Memory B cell (primary cell): Measurements from ENCODE around the gene SIRT6.

Experiments
- ATAC-seq: fragments of 150-1000 bp; cut with Tn5 transposase; 2 replicates; pipeline ENCODE4 v1.10.0; 2021; ENCODE audit warnings: low read depth, mild to moderate bottlenecking, moderate library complexity
- DNase-seq, 2 donors: peaks; one replicate each; pipeline ENCODE4 v3.0.0; 2022; ENCODE audit warnings: low spot score in 2 of 2
- H3K27ac Mint-ChIP-seq: one replicate; pipeline ENCODE4 v1.8.0; 2022; ENCODE audit warnings: mild to moderate bottlenecking, moderate library complexity, mixed read lengths
- H3K27me3 Mint-ChIP-seq: one replicate; pipeline ENCODE4 v1.8.0; 2022; ENCODE audit warnings: mixed read lengths
- H3K36me3 Mint-ChIP-seq: one replicate; pipeline ENCODE4 v1.8.0; 2022; ENCODE audit warnings: mild to moderate bottlenecking, mixed read lengths
- H3K4me1 Mint-ChIP-seq: one replicate; pipeline ENCODE4 v1.8.0; 2022; ENCODE audit warnings: mixed read lengths
- H3K4me3 Mint-ChIP-seq: one replicate; pipeline ENCODE4 v1.8.0; 2022; ENCODE audit warnings: mild to moderate bottlenecking, moderate library complexity, mixed read lengths
- H3K9me3 Mint-ChIP-seq: one replicate; pipeline ENCODE4 v1.8.0; 2022; ENCODE audit warnings: mixed read lengths

The SIRT6 gene

DNA sequence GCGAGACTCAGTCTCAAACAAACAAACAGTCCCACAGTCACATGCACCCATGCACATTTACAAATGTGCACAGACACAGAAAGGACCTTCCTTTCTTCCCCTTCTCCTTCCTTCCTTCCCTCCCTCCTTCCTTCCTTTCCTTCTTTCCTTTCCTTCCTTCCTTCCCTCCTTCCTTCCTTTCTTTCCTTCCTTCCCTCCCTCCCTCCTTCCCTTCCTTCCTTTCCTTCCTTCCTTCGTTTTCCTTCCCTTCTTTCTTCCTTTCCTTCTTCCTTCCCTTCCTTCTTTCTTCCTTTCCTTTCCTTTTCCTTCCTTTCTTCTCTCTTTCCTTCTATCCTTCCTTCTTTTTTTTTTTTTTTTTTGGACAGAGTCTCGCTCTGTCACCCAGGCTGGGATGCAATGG is 30.8 kb upstream of the SIRT6 start:
- no peaks in the 10 kb centered on the region for H3K36me3 Mint-ChIP-seq
- no peak overlapping the region for H3K4me3 Mint-ChIP-seq
- H3K9me3 Mint-ChIP-seq, result no peaks in the 10 kb centered on the region
- H3K27ac Mint-ChIP-seq, result no peak overlapping the region
- H3K4me1 Mint-ChIP-seq, result peaks cover 13% of the 10 kb centered on the region
- ATAC-seq (no peak), DNase-seq (no peak)
- peaks cover 16% of the 10 kb centered on the region for H3K27me3 Mint-ChIP-seq

DNA sequence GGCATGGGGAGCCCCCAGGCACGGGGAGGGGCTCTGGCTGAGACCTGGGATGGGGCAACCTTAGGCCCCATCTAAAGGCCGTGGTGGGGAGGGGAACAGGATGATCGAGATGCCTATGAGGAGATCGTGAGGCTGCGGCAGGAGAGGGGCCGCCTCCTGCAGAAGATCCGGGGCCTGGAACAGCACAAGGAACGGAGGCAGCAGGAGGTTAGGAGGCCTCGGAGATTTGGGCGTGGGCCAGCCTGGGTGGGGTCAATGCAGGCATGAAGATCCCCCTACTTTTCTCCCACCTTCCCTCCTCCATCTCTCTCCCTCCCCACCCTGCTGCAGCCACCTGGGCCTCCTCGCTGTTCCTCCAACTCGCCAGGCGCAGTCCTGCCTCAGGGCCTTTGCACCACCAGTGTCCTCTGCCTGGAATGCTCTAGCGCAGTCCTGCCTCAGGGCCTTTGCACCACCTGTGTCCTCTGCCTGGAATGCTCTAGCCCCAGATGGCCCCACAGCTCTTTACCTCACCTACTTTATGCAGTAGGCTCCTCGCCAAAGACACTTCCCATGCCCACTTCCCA is 27.9 kb upstream of the SIRT6 start:
- no peaks in the 10 kb centered on the region for H3K9me3 Mint-ChIP-seq
- DNase-seq, result no peak
- peaks cover 13% of the 10 kb centered on the region for H3K4me1 Mint-ChIP-seq
- H3K27ac Mint-ChIP-seq, result no peak overlapping the region
- peaks cover 18% of the 10 kb centered on the region for H3K27me3 Mint-ChIP-seq
- H3K36me3 Mint-ChIP-seq, result no peaks in the 10 kb centered on the region
- ATAC-seq, result no peak
- H3K4me3 Mint-ChIP-seq, result no peak overlapping the region

DNA sequence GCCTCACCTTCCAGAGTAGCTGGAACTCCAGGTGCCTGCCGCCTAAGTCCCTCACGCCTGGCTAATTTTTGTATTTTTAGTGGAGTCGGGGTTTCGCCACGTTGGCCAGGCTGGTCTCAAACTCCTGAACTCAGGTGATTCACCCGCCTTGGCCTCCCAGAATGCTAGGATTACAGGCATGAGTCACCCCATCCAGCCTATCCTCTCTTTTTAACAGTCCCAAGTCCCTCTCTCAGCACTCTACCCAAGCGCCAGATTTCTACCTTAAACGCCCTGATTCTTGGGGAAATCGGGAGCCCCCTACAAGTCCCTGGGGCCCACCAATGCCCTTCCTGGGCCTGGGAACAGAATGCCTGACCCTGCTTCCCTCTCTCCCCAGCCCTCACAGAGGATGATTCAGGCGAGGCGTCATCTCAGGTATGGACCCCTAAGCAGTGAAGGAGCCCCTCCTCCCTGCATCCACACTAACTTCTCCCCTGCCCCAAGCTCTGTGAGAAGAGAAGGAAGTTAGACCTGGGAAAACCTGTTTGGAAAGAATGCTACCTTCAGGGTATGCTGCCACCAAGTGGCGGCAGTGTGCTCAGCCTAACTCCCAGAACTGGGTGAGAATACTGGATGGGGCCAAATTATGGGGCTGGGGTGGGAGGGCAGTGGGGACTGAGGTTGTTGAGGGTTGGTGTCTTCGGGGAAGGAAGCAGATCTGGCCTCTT is 26.2 kb upstream of the SIRT6 start:
- Mint-ChIP-seq H3K27me3 (peaks cover 16% of the 10 kb centered on the region), H3K27ac (no peak overlapping the region), H3K4me3 (no peak overlapping the region), H3K9me3 (no peaks in the 10 kb centered on the region), H3K4me1 (peaks cover 7% of the 10 kb centered on the region), H3K36me3 (no peaks in the 10 kb centered on the region)
- DNase-seq, result no peak
- ATAC-seq, result no peak

DNA sequence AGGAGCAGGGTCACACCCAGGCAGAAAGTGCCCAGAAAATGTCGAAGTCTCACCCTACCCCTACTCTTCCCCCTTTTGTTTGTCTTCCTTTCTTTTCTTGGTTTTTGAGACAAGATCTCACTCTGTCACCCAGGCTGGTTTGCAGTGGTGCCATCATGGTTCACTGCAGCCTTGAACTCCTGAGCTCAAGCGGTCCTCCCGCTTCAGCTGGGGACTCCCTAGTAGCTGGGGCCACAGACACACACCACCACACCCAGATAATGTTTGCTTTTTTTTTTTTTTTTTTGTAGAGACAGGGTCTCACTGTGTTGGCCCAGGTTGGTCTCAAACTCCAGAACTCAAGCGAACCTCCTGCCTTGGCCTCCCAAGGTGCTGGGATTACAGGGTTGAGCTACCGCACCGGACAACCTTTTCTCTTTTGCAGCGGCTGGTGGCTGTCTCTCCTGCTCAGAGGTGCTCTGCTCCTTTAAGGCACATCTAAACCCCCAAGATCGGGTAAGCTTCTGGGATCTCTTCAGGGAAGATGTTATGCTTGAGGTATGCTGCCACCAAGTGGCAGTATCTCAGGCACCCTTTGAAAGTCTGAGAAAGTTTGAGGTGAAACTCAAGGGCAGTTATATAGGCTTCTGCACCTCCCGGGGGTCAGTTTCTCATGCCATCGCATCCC is 24.6 kb upstream of the SIRT6 start:
- Mint-ChIP-seq H3K36me3 (no peaks in the 10 kb centered on the region), H3K9me3 (no peaks in the 10 kb centered on the region), H3K4me1 (peaks cover 2% of the 10 kb centered on the region), H3K27me3 (peaks cover 10% of the 10 kb centered on the region), H3K27ac (no peak overlapping the region), H3K4me3 (no peak overlapping the region)
- no peak for DNase-seq
- ATAC-seq, result no peak

DNA sequence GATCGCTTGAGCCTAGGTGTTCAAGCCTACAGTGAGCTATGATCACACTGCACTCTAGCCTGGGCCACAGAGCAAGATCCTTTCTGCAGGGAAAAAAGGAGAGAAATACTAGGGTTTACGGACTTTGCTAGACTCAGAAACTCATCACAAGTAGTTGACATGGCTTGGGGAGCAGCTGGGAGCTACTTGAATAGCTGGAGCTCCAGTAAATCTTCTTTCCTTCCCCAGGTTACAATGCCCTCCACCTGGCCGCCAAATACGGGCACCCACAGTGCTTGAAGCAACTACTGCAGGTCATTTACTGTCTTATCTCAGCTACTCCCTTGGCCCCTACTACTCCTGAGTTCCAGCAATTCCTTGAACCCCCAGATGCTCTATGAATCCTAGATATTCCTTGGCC is 19.4 kb upstream of the SIRT6 start:
- H3K9me3 Mint-ChIP-seq, result peaks cover 15% of the 10 kb centered on the region
- ATAC-seq (no peak), DNase-seq (no peak)
- H3K4me3 Mint-ChIP-seq, result no peak overlapping the region
- no peak overlapping the region for H3K27ac Mint-ChIP-seq
- H3K4me1 Mint-ChIP-seq, result peaks cover 11% of the 10 kb centered on the region
- peaks cover 8% of the 10 kb centered on the region for H3K36me3 Mint-ChIP-seq
- H3K27me3 Mint-ChIP-seq, result peaks cover 18% of the 10 kb centered on the region

DNA sequence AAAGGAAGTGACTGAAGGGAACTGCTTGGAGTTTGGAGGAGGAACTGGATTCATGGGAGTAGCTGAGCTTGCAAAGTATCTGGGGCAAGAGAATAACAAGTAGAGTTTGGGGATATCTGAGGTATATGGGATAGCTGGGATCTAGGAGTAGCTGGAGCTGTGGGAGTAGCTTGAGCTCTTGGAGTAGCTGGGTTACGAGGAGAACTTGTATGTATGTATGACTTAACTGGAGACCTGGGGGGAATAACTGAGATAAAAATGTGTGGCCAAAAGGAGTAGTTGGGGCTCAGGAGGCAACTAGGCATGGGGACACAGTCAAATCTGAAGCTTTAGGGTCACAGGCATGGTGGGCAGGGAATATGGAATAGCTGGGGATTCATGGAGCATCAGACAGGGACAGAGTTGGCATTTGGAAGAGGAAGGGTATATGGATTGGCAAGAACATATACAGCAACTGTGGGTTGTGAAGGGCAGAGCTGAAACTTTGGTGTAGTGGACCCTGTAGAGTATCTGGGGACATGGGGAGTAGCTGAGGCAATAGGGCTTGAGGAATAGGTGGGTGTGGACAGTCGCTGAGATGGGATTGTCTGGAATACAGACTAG is 18.7 kb upstream of the SIRT6 start:
- H3K27me3 Mint-ChIP-seq, result peaks cover 20% of the 10 kb centered on the region
- H3K27ac Mint-ChIP-seq, result no peak overlapping the region
- DNase-seq, result no peak
- H3K4me3 Mint-ChIP-seq, result no peak overlapping the region
- H3K9me3 Mint-ChIP-seq, result peaks cover 15% of the 10 kb centered on the region
- no peak for ATAC-seq
- peaks cover 8% of the 10 kb centered on the region for H3K36me3 Mint-ChIP-seq
- H3K4me1 Mint-ChIP-seq, result peaks cover 11% of the 10 kb centered on the region

DNA sequence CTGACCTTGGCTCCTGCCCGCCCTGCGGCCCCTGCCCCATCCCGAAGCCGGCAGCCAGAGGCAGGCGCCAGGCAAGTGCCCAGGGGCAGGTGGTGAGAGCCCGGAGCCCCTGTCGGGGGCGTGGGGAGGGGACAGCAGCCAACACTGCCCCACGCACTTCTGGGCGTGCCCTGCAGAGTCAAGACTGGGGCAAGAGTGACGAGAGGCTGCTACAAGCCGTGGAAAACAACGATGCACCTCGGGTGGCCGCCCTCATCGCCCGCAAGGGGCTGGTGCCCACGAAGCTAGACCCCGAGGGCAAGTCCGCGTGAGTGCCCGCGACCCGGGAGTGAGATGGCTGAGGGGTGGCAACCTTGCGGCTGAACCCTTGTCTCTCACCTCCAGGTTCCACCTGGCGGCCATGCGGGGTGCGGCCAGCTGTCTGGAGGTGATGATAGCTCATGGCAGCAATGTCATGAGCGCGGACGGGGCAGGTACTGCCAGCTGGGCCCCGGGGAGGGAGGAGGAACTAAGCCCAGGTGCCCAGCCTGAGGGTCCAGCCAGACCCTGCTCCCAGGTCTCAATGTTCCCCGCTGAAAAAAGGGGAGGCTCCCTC is 17.4 kb upstream of the SIRT6 start:
- Mint-ChIP-seq H3K9me3 (peaks cover 15% of the 10 kb centered on the region), H3K36me3 (peaks cover 8% of the 10 kb centered on the region), H3K4me3 (no peak overlapping the region), H3K4me1 (peaks cover 11% of the 10 kb centered on the region), H3K27me3 (peaks cover 26% of the 10 kb centered on the region), H3K27ac (no peak overlapping the region)
- no peak for ATAC-seq
- no peak for DNase-seq

DNA sequence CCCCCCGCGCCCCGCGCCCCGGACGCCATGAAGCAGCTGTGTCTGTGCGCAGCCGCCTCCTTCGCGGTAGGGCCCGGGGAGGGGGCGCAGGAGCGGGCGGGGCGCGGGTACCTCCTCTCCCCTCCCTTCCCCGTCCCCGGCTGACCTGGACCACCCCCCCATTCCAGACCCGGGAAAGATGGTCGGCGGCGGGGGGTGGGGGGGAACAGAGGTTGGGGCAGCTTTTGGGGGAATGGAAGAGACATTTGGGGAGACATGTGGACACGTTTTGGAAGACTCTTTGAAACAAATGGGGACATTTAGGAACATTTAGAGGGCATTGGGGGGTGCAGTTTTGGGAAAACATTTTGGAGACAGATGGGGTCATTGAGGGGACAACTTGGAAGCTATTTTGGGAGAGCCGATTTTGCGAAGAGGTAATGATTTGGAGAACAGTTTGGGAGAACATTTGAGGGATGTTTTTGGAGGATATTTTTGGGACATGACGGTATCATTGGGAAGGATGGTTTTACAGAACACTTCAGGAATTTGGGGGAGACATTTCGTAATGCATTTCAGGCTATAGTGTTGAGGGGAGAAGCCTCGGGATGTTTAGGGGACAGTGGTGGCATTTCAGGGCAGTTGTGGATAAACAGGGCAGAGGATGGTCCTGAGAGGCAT is 16.2 kb upstream of the SIRT6 start:
- peaks cover 15% of the 10 kb centered on the region for H3K9me3 Mint-ChIP-seq
- no peak overlapping the region for H3K4me3 Mint-ChIP-seq
- H3K27me3 Mint-ChIP-seq, result peaks cover 33% of the 10 kb centered on the region
- H3K36me3 Mint-ChIP-seq, result peaks cover 8% of the 10 kb centered on the region
- H3K27ac Mint-ChIP-seq, result no peak overlapping the region
- no peak for DNase-seq
- peaks cover 9% of the 10 kb centered on the region for H3K4me1 Mint-ChIP-seq
- no peak for ATAC-seq

DNA sequence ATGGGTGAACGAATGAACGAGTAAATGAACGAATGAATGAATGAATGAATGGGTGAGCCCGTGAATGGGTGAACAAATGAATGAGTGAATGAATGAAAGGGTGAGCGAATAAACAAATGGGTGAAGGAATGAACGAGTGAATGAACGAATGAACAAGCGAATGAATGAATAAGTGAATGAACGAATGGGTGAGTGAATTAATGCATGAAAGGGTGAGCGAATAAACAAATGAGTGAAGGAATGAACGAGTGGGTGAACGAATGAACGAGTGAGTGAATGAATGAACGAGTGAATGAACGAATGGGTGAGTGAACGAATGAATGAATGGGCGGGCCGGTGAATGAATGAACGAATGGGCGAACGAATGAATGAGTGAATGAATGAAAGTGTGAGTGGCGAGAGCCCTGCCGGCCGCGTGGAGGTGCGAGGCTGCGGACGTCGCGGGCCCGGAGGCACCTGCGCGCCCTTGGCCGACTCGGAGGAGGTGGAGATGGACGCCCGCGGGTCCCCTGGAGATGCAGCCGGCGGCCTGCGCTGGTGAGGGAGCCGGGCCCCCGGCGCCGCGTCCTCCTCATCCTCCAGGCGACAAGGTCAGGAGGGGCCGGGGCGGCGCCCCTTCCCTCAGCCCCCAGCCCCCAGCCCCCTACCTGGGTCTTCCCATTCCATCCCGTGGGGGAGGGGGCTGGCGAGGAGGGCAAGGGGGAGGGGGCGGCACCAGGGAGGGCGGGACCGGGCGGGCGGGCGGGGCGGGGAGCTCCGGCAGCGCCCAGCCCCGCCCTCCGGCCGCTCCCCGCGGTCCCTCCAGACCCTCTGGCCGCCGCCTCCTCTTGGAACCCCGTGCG is 15.5 kb upstream of the SIRT6 start:
- peak overlapping the region; percentile 88 for H3K27ac Mint-ChIP-seq
- H3K4me1 Mint-ChIP-seq, result peaks cover 9% of the 10 kb centered on the region

DNA sequence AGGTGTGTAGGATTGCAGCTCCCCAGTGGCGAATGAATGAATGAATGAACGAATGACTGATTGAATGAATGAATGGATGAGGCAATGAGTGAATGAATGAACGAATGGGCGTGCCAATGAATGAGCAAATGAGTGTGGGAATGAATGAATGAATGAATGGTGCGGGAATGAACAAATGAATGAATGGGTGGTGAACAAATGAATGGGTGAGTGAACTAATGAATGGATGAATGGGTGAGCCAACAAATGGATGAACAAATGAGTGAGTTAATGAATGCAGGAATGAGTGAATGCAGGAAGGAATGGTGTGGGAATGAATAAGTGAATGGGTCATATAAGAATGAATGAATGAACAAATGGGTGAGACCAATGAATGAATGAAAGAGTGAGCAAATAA is 14.9 kb upstream of the SIRT6 start:
- Mint-ChIP-seq H3K27me3 (peaks cover 39% of the 10 kb centered on the region), H3K4me1 (peaks cover 9% of the 10 kb centered on the region), H3K4me3 (no peak overlapping the region), H3K36me3 (peaks cover 8% of the 10 kb centered on the region), H3K27ac (peak overlapping the region; percentile 88), H3K9me3 (peaks cover 15% of the 10 kb centered on the region)
- ATAC-seq (no peak), DNase-seq (no peak)

More for the DNA sequence above, 15.5 kb upstream of the SIRT6 start:
- Mint-ChIP-seq H3K27me3 (peaks cover 38% of the 10 kb centered on the region), H3K36me3 (peaks cover 8% of the 10 kb centered on the region), H3K9me3 (peaks cover 15% of the 10 kb centered on the region), H3K4me3 (no peak overlapping the region)
- no peak for DNase-seq
- no peak for ATAC-seq

DNA sequence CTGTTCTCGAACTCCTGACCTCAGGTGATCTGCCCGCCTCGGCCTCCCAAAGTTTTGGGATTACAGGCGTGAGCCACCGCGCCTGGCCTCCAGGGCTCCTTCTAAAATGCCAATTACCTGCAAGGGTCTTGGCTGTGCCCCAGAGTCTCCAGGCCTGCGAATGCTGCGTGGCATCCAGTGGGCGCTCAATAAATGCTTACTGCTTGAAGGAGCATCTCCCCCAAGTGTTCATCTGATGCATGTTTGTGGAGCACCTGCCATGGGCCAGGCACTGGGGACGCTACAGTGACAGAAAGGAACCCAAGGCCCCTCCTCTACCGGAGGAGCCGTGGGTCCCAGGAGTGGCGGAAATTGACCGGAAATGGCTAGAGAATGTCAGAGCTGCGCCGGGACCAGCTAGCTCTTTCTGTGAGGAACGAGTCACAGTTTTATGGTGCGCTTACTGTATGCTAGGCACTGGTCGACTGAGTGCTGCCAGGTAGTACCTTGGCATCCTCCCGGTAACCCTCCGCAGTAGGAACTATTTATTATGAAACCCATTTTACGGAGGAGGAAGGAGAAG is 14.3 kb upstream of the SIRT6 start:
- peaks cover 9% of the 10 kb centered on the region for H3K4me1 Mint-ChIP-seq
- H3K9me3 Mint-ChIP-seq, result peaks cover 15% of the 10 kb centered on the region
- peak overlapping the region; percentile 88 for H3K27ac Mint-ChIP-seq
- peaks cover 8% of the 10 kb centered on the region for H3K36me3 Mint-ChIP-seq
- H3K4me3 Mint-ChIP-seq, result no peak overlapping the region
- ATAC-seq (no peak), DNase-seq (no peak)
- peaks cover 39% of the 10 kb centered on the region for H3K27me3 Mint-ChIP-seq

DNA sequence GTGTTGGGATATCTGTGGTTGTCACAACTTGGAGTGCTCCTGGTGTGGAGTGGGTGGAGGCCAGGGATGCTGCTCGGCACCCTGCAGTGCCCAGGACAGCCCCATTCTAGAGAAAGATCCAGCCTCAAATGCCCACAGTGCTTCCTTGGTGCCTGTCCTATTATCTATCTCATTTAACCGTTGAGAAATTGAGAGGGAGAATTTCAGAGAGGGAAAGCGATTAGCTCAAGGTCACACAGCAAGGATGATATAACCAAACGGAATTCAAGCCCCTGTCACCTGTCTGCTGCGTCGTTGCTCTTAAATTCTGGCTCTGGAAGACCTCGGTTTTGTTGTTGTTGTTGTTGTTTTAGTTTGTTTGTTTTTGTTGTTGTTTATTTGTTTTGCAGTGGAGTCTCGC is 13.6 kb upstream of the SIRT6 start:
- no peak for DNase-seq
- H3K9me3 Mint-ChIP-seq, result peaks cover 12% of the 10 kb centered on the region
- no peak for ATAC-seq
- H3K27me3 Mint-ChIP-seq, result peaks cover 38% of the 10 kb centered on the region
- H3K27ac Mint-ChIP-seq, result no peak overlapping the region
- H3K4me3 Mint-ChIP-seq, result no peak overlapping the region
- peaks cover 8% of the 10 kb centered on the region for H3K36me3 Mint-ChIP-seq
- peaks cover 9% of the 10 kb centered on the region for H3K4me1 Mint-ChIP-seq

DNA sequence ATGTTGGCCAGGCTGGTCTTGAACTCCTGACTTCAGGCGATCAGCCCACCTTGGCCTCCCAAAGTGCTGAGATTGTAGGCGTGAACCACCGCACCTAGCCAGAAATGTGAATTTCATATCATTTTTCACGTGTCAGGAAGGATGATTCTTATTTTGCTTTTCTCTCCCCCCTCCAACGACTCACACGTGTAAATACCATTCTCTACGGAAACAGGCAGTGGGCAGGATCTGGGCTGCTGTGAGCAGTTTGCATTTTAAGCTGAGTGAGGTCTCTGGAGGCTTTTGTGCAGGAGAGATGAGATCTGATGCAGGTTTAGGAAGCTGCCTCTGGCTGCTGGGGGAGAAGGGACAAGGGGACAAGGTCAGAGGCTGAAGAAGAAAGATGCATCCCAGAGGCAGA is 12.0 kb upstream of the SIRT6 start:
- H3K4me1 Mint-ChIP-seq, result peaks cover 9% of the 10 kb centered on the region
- H3K9me3 Mint-ChIP-seq, result peaks cover 8% of the 10 kb centered on the region
- peaks cover 8% of the 10 kb centered on the region for H3K36me3 Mint-ChIP-seq
- no peak overlapping the region for H3K27ac Mint-ChIP-seq
- DNase-seq (no peak), ATAC-seq (no peak)
- no peak overlapping the region for H3K4me3 Mint-ChIP-seq
- H3K27me3 Mint-ChIP-seq, result peaks cover 39% of the 10 kb centered on the region
